ENCODE data around the gene KSR1.
A peak's percentile ranks its signal among the peaks of the same experiment; 100 is the strongest.

Gene KSR1

DNA sequence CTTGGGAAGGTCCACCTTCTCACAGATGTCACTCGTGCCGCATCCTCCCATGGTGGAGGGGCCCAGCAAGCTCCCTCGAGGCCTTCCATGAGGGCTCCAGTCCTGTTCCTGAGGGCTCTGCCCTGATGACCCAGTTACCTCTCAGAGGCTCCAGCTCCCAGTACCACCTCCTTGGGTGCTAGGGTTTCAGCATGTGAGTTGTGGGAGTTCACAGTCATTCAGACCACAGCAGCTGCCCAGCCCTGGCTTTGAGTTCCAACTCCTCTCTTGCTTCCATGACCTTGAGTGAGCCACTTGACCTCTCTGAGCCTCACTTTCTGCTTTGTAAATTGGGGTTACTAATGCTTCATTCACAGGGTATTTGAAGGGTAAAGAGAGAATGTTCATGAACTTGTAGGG lies 137.6 kb downstream of the KSR1 start:
- no peak for DNase-seq (ENCODE audit: low read depth)

DNA sequence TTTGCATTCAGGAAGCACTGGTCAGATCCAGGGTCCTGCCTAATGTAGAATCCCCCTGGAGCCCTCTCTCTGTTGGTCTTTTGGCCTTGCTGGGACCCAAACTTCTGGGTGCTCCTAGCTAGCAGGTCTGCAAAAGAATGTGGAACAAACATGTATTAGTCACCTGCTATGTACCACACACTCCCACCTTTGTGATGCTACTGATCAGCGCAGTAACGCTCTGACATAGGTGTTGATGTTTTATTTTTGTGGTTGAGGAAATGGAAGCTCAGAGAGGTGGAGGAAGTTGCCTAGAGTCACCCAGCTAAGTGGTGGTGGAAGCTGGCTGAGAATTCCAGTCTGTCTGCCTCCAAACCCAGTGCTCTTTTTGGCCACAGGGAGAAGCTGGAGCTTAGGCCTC lies 139.0 kb downstream of the KSR1 start:
- no peak for DNase-seq (ENCODE audit: low read depth)

DNA sequence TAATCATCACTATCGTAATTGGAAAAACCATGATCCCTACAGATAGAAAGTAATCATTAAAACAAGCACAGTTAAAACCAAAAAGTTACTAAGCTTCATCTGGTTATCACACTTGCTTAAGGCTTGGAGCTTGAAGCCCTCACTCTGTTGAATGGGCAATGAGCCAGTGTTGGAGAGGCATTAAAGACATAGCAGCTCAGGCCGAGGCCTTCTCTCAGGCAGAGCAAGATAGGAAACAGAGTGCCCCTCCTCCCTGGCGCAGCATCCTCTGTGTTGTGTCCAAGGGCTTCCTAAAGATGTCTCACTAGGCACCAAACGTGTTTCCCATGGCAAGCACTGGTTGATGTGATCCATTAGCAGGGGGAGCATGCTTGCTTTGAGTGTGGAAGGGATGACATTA lies 139.8 kb downstream of the KSR1 start:
- no peak for DNase-seq (ENCODE audit: low read depth)

DNA sequence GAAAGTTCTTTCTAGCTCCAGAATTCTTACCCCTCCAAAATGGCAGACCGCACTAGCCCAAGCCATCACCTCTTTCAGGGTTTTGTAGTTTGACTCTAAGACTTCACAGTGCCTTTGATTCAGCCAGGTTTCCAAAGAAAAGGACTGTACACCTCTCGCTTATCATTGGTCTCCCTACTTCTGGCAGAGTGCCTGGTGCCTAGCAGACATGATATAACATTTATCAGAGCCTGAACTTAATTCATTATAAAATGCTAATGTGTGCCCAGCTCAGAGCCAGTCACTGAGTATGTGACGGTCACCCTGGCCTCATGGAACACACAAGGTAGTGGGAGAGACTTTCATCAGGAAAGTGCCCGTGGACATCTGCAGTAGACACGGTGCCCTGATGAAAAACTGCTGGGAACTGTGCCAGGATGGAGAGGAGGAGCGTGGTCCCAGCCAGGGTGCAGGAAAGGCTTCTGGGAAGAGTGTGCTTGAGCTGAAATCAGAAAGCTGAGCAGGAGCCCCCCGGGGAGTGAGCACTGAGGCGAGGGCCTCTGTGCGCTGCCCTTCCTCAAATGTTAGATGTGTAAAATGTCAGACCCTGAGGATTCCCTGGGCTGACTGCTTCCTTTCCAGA lies 140.4 kb downstream of the KSR1 start:
- DNase-seq (ENCODE audit: low read depth), result no peak

DNA sequence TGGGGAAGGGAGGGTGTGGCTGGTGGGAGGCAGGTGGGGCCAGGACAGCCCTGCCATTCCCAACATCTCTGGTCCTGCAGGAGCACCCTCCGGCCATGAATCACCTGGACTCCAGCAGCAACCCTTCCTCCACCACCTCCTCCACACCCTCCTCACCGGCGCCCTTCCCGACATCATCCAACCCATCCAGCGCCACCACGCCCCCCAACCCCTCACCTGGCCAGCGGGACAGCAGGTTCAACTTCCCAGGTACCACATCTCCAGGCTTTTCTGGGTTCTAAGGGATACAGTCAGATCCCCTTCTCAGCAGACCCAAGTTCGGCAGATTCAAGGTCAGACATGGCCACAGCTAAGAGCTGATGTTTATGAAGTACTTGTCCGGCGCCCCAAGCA lies 140.9 kb downstream of the KSR1 start:
- no peak for DNase-seq (ENCODE audit: low read depth)

DNA sequence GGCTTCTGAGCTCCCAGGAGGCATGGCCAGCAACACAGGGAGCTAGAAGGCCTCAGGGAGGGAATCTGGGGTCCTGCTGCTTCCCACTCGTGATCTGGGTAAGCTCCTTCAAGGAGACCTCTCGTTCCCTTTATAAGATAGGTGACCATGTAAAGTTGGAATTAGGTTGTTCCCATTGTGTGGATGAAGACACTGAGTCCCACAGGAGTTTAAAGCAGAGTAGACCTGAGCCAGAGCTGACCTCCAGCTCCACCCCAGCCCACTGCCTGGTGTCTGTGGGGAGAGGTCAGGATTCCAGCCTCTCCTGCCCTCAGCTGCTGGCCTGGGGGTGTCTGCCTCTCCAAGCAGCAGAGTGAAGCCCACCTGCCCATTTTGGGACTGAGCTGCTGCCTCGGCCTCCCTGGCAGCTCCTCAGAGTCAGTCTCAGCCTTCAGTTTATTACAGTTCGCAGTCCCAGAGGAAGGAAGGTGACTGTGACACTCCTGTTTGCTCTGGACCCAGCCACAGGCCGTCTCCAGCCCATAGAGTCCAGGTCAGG lies 141.6 kb downstream of the KSR1 start:
- no peak for DNase-seq (ENCODE audit: low read depth)

DNA sequence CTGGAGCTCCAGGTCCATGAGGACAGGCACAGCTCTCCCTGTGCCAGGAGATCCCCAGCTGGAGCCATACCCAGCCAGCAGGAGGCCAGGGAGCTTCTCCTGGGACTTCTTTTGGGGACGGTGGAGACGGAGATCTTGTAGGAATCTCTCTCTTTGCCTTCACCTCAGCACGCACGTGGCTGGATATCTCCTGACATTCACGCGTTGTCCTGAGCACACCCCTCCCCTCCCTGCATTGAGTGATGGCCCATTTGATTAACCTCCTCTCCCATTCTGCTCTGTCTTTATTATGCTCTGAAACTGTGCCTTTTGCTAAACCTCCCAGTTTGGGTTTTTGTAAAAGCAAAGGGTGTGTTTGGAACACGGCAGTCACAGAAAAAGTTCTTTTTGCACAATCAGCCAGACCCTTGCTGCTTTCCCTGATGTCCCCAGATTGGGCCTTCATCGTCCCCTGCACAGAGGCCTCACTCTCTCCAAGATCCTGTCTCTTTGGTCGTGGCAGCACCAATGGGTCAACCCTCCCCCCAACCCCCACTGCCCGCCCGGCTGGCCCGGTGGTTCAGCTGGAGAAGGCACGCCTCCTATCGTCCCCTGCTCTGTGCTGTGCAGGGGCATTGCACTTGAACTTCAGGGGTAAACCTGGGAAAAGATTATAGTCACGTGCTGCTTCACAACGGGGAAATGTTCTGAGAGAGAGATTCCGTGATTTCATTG lies 142.2 kb downstream of the KSR1 start:
- DNase-seq (ENCODE audit: low read depth), result no peak

DNA sequence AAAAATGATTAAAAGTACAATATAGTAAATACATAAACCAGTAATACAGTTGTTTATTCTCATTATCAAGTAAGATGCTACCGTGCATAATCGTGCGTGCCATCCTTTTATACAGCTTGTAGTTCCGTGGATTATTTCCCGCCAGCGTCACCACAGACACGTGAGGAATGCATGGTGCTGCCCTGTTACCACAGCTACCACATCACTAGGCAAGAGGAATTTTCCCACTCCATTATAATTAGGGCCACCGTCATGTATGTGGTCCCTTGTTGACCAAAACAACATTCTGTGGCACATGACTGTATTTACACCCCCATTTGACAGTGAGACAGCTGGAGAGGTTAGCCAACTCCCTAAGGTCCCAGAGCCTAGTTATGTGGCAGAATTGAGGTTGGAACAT lies 144.2 kb downstream of the KSR1 start:
- DNase-seq (ENCODE audit: low read depth), result no peak

DNA sequence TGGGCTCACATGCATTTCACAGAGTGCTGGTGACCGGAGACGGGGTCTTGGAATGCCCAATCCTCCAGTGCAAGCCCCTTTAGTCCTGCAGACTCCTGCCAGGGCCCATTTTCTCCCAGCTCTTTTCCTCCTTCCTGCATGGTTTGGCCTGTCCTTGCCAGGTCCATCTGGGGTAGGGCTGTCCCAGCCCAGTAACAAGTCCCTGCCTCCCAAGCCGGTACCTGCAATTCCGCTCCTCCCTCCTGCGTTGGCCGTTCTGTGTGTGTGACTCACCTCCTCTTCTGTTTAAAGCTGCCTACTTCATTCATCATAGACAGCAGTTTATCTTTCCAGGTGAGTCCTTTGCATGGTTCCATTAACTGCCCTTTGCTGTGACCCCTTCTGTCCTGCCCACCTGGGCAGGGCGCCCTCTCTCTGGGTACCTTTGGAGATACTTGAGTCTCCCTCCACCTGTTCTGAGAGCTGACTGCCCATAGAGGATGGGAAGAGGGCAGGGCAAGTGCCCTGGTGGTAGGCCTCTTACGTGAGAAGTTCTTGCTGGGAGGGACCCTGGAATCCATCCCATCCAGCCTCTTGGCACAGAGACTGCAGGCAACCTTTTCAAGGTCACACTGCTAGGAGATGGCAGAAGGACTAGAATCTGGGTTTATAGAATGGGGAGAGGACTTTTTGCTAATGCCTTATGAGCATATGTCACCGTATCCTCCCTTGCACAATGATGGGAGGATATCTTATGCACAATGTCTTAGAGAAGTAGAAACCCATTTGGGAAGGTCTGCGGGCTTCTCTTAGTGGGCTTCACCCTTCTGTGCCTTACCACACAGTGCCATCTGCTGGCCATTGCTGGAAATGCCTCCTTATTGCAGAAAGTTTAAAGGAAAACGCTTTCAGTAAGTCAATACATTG lies 145.1 kb downstream of the KSR1 start:
- DNase-seq (ENCODE audit: low read depth), result peak; percentile 82

DNA sequence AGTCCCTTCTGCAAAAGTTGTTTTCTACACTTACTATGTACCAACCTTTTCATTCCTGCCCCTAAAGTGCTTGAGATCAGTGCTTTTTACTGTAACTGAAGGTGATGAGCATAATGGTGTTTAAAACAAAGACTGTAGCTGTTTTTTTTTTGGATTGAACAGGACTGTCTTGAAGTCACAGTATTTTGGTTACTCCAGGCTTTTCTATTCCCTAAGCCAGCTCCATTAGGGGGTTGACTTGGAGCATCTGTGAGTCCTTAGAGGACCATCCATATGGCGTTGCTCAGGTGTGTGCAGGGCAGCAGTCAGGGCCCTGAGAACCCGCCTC lies 145.7 kb downstream of the KSR1 start:
- no peak for DNase-seq (ENCODE audit: low read depth)

DNA sequence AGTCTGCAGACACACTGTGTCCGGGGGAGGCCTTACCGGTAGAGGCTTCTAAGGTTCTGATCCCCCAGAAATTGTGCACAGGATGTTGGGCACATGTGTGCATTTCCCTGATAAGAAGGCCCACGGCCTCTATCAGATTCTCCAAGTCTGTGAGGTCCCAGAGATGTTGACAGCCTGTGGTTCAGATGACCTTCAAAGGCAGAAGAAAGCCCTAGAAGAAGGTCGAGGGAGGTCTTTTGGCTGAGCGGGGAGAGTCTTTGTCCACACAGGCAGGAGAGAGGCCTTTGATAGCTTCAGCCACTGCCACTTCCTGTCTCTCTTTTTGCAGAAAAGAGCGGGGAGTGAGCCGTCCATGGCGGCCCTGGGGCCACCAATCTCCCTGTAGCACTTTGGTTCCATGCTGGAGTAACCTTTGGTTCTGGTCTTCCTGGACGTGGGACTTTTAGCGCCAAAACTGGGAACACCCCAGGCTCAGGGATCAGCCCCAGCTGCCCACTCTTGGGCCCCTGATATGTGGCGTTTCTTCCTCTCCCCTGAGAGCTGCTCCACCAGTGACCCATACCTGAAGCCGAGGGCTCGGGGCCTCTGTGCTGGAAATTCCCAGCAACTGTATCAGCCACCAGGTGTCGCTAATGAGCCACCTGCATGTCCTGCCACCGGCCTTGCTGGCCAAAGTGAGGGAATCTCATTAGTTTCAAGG lies 146.6 kb downstream of the KSR1 start:
- DNase-seq (ENCODE audit: low read depth), result peak; percentile 68

DNA sequence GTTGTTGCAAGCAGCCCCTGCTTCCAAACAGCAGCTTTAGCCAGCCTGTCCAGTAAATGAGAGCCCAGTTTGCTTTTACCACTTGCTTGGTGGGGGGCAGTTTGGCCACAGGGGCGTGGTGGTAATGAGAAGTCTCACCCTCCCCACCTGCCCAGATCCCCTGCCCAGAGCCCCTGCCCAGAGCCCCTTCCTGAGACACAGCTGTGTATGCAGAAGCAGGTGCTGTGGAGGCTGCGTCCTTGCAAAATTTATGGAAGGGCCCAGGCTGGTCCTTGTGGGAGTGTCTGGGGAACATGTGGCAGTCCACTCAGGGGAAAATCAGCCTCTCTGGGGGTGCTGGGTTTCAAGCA lies 147.1 kb downstream of the KSR1 start:
- DNase-seq (ENCODE audit: low read depth), result no peak

DNA sequence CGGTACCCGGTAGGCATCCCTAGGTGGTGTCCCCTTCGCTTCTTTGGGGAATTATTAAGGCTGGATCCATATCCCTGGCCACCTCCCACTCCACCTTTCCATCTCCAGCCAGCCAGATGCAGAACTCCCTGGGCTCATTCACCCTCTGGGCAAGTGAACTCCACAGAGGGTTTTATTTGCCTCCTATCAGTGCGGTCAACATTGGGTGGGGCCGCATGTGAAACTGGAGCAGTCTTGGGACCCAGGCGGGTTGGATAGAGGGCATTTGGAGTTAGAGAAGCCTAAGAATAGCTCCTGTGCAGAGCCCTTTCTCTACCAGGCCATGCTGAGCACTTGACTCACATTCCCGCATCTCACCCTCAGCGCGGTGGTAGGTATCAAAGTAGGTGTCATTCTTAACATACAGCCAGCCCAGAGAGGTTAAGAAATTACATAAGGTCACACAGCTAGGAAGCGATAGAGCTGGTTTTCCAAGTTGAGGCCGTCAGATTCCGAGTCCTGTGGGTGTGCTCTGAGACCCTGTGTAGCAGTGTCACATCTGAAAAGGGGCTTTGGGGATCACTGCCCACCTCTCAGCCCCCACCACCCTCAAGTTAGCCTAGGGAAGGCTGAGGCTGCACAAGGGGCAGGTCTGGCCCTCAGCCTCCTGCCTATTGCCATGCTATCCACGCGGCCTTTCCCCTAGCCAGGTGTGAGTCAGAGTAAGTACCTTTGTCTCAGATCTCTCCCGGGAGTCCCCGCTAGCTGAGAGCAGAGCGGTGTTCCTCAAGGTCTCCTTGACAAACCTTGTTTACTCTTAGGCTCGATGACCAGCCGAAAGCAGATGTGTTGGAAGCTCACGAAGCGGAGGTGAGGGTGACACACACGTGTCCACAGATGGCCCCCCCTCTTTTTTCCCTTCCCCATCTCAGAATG lies 147.9 kb downstream of the KSR1 start:
- no peak for DNase-seq (ENCODE audit: low read depth)

DNA sequence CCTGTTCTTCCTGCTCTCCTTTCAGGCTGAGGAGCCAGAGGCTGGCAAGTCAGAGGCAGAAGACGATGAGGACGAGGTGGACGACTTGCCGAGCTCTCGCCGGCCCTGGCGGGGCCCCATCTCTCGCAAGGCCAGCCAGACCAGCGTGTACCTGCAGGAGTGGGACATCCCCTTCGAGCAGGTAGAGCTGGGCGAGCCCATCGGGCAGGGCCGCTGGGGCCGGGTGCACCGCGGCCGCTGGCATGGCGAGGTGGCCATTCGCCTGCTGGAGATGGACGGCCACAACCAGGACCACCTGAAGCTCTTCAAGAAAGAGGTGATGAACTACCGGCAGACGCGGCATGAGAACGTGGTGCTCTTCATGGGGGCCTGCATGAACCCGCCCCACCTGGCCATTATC lies 149.2 kb downstream of the KSR1 start:
- DNase-seq (ENCODE audit: low read depth), result no peak

DNA sequence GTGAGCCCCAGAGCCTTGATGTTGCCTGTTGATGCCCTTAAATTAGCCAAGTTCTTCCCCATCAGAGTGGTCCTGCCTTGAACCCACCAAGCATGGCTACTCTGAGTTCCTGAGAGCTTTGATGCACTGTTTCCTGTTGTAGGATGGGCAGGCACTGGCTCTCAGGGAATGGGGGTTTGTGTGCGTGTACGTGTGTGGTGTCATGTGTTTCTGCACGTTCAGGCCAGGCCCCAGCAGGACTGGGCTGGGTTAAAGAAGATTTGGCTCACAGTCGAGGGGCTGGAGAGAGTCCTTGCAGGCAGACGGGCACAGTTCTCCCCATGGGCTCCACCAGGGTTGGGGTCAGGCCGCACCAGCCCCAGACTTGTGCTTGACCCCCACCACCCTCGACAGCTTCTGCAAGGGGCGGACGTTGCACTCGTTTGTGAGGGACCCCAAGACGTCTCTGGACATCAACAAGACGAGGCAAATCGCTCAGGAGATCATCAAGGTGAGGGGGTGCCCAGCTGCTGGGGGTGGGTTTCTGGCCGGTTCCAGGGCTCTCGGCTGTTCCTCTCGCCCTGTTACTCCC lies 151.4 kb downstream of the KSR1 start:
- DNase-seq (ENCODE audit: low read depth), result no peak

DNA sequence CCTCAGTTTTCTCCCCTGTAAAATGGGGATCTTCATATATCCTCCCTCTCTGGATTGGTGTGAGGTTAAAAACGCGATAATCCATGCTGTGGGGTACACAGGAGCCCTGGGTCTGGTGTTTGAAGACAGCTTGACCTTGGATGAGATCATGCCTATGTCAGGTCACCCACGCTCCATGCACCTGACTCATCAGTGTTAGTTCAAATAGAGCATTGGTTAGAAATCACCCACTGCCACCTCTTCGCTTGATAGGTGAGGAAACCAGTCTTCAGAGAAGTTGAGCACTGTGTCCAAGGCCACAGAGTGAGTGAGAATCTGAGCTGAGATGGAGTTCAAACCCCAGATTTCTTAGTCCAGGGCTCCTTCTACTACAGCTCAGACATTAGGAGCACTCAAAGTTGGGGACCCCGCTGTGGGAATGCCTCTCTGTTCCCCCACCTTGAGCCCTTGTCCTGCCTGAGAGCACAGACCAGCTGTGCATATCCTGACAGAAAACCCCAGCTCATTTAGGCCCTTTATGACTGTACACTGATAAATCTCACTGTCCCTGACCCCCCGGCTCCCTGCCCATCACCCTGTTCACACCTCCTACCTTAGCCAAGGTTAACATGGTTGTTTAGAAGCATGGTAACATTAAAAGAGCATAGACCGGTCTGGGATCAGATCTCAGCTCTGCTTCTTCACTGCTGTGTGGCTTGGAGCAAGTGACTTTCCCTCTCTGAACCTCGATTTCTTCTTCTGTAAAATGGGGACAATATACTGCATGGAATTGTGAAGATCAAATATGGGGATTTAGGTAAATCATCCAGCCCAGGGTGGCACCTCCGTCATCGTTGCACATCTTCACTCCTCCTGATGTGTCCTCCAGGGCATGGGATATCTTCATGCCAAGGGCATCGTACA lies 152.3 kb downstream of the KSR1 start:
- DNase-seq (ENCODE audit: low read depth), result no peak

DNA sequence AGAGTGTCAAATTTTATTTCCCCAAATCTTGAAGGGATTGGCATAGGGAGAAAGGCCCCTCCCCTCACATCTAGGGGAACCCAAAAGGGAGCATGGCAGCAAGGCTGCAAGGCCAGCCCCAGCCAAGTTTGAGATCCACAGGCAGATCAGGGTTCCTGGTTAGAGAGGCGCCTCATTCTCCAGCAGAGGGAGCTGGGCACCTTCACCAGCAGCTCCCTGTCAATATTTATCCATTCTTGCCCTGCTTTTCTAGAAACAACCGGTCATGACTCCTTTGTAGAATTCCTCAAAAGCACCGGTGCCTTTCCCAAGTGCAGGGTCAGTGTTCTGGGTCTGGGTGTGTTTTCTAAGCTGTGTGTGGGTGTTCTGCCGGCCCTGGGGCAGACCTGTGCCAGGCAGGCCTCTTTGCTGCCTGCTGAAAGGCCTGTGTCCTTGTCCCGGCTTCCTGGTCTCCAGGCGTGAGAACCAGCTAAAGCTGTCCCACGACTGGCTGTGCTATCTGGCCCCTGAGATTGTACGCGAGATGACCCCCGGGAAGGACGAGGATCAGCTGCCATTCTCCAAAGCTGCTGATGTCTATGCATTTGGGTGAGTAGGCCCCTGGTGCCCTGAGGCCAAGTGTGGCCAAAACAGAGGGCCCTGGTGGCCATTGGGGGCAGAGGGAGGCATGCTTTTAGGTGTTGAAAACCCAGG lies 153.5 kb downstream of the KSR1 start:
- no peak for DNase-seq (ENCODE audit: low read depth)

DNA sequence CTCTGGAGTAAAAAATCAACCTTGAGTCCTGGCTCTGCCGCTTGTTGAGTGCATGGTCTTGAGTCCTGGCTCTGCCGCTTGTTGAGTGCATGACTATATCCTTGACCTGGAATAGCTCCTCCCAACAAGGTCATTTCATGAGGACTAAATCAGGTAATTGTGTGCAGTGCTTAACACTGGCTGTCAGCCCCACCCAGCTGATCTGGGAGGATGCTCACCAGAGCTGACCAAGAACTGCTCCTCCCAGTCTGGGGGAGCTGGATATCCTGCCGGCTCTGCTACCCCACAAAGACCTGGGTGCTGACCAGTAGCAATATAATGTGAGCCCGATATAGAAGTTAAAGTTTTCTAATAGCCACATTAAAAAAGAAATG lies 154.0 kb downstream of the KSR1 start:
- no peak for DNase-seq (ENCODE audit: low read depth)

DNA sequence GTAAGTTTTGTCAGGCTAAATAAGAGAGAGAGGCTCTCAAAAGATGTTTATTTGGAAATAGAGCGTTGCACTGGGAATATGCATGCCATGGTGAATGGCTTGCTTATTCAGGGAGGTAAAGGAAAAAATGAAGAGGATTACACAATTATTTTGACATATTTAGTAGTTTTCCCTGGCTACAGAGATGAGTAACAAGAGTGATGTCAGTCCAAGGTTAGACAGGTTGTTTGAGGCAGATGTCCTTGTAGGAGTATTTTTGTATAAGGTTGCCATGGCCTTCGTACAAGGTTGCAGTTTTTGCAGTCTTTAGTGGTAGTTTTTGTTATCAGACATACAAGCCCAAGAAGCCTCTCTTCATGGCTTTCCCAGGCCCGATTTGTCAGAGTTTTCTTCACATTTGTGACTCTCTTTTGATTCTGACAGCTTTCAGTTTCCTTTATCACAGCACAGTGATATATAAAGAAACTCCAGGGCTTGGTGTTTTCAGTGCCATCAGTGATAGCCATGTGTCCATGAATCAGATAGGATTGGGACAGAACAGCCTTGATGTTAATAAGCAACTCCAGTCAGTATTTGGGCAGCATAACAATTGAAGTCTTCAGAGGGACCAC lies 156.0 kb downstream of the KSR1 start:
- no peak for DNase-seq (ENCODE audit: low read depth)

Data from activated T-cell treated with anti-CD3 and anti-CD28 coated beads for 1 hour (primary cell).